PC-9 (cell line): ENCODE measurements around the gene MTA1. TPM values are rescaled to one million over a fixed set of nuclear protein-coding genes. Genes with fewer than 3 reads are reported as not detected.

Source experiments
- BruUV-seq: library from RNA; stranded (reverse); fragments of 400-500 nt; replicated peaks from 2 replicates; lab custom pipeline; 2021; lab: Mats Ljungman, UMichigan
- CTCF ChIA-PET: fragments of 300-600 bp; sonication (Branson Sonifier 250); formaldehyde crosslinking; loops from one replicate; lab custom pipeline; 2022; ENCODE audit warnings: antibody characterized with exemption; lab: Charles Lee
- POLR2A ChIA-PET: fragments of 300-600 bp; sonication (Branson Sonifier 250); formaldehyde crosslinking; loops from one replicate; lab custom pipeline; 2022; ENCODE audit warnings: antibody characterized with exemption; ENCODE audit not compliant: unreplicated experiment; lab: Charles Lee
- DNase-seq, 2 experiments: peaks; one replicate each; pipeline versions ENCODE4 v3.0.0 to v3.0.0-alpha.2; 2015 to 2022; ENCODE audit warnings: mixed read lengths in 1 of 2
- H2AFZ ChIP-seq: fragments of 200-600 bp; sonication (generic); 2 replicates; pipeline ENCODE4 v1.8.1; 2017; ENCODE audit warnings: antibody characterized with exemption
- H3F3A ChIP-seq: fragments of 200-600 bp; sonication (generic); 2 replicates; pipeline ENCODE4 v1.8.1; 2017; ENCODE audit warnings: antibody characterized with exemption, mild to moderate bottlenecking, low read depth; ENCODE audit not compliant: insufficient read depth
- H3K27ac ChIP-seq: fragments of 200-600 bp; sonication (generic); 2 replicates; pipeline ENCODE4 v1.6.1; 2016; ENCODE audit warnings: mixed run types
- H3K27me3 ChIP-seq: fragments of 200-600 bp; sonication (generic); 2 replicates; pipeline ENCODE4 v1.6.1; 2016; ENCODE audit warnings: low read depth, mixed run types; ENCODE audit not compliant: insufficient read depth
- H3K36me3 ChIP-seq: fragments of 200-600 bp; sonication (generic); 2 replicates; pipeline ENCODE4 v1.6.1; 2016; ENCODE audit warnings: low read depth, mixed run types
- H3K4me1 ChIP-seq: fragments of 200-600 bp; sonication (generic); replicated peaks from 2 replicates; pipeline ENCODE4 v1.6.1; 2016; ENCODE audit warnings: mixed run types; ENCODE audit not compliant: insufficient read depth
- H3K4me2 ChIP-seq: fragments of 200-600 bp; sonication (generic); 2 replicates; pipeline ENCODE4 v1.6.1; 2017; ENCODE audit warnings: mixed run types
- H3K4me3 ChIP-seq: fragments of 200-600 bp; sonication (generic); 2 replicates; pipeline ENCODE4 v1.6.1; 2016; ENCODE audit warnings: mixed run types
- H3K79me2 ChIP-seq: fragments of 200-600 bp; sonication (generic); 2 replicates; pipeline ENCODE4 v1.6.1; 2017; ENCODE audit warnings: low read depth, mixed run types
- H3K9me2 ChIP-seq: fragments of 200-600 bp; sonication (generic); 2 replicates; pipeline ENCODE4 v1.8.1; 2017; ENCODE audit warnings: mild to moderate bottlenecking; ENCODE audit not compliant: insufficient read depth
- H3K9me3 ChIP-seq: fragments of 200-600 bp; sonication (generic); 2 replicates; pipeline ENCODE4 v1.8.1; 2016; ENCODE audit warnings: low read depth; ENCODE audit not compliant: insufficient read depth
- H4K20me1 ChIP-seq: fragments of 200-600 bp; sonication (generic); 2 replicates; pipeline ENCODE4 v1.8.1; 2017; ENCODE audit not compliant: insufficient read depth
- EZH2 ChIP-seq: fragments of 200-600 bp; sonication (generic); IDR thresholded peaks from 2 replicates; pipeline ENCODE4 v1.8.0; 2017; ENCODE audit warnings: antibody characterized with exemption, low read depth
- intact Hi-C: fragments of 100-400 bp; cut with micrococcal nuclease; formaldehyde crosslinking; loops from one replicate; pipeline ENCODE4 v1.10.0; 2022; ENCODE audit not compliant: unreplicated experiment
- total RNA-seq: library from RNA; stranded (reverse); gene quantifications from 2 replicates; pipeline ENCODE4 v1.2.3, GENCODE V29; 2021
- TF ChIP-seq, protein P1 (sequence below): fragments of 200-600 bp; sonication (generic); conservative IDR thresholded peaks from 2 replicates; pipeline ENCODE4 v1.6.1; 2017; ENCODE audit warnings: mixed run types, antibody characterized with exemption, mild to moderate bottlenecking, moderate library complexity

Gene MTA1
- total RNA-seq, 1 experiment from 2014 or later = 124 TPM

DNA sequence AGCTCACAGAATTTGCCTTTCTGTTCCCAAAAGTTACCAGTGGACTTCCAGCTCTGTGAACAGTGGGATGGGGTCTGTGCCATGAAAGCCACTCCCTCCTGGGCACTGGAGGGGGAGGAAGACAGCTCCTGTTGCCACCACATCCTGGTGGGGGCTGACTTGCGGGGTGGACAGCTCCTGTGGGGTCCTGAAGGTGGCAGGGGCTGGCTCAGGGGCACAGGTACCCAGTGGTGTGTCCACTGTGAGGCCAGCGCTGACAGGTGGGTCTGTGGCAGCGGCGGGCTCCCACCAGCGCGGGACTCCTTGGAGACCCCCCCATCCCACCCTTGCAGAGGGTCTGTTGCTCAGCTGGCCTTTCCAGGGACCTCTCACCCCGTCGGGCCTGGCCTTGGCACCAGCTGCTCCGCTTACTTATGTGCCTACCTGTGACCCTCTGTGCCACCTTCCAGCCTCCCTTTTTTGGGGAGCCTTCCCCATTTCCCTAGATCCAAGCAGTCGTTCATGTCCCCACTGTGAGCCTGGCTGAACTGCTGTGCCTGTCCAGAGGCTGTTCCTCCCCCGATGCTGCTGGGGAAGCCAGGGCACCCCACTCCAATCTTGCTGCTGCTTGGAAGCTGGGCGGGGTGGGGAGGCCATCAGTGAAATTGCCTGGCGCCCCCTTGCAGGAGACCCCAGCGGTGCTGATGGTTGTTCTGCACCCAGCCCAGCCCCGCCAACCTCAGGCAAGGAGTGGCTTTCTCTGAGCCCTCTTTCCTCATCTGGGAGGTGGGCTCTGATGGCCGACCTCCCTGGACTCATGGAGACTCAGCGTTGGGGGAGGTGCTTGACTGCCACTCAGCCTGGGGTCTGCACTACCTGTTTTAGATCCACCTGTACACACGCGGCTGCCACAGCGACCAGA lies 73.6 kb downstream of the MTA1 start:
- ChIA-PET CTCF (interaction anchor here (0.7 kb wide), 1 partner anchor 10 kb away, joined by 3 read pairs; no protein-coding TSS in a partner anchor), POLR2A (no interaction called here)
- Histone ChIP-seq H3K4me3 (no peak overlapping the region), H2AFZ (no peak overlapping the region), H3K36me3 (no peaks in the 10 kb centered on the region), H3K27ac (no peak overlapping the region), H3K4me1 (peaks cover 18% of the 10 kb centered on the region), H3K4me2 (no peak overlapping the region), H3K9me3 (no peaks in the 10 kb centered on the region), H3K79me2 (0 out of 2 replicates have a peak, but pooled peaks cover 5% of the 10 kb centered on the region), H3K9me2 (no peaks in the 10 kb centered on the region), H4K20me1 (peaks cover 6% of the 10 kb centered on the region), H3K27me3 (no peaks in the 10 kb centered on the region), H3F3A (peaks cover 7% of the 10 kb centered on the region; the same call in 1 of the 2 replicates)
- no peak for DNase-seq
- TF ChIP-seq EZH2 = no peak
- TF ChIP-seq, protein P1, sequence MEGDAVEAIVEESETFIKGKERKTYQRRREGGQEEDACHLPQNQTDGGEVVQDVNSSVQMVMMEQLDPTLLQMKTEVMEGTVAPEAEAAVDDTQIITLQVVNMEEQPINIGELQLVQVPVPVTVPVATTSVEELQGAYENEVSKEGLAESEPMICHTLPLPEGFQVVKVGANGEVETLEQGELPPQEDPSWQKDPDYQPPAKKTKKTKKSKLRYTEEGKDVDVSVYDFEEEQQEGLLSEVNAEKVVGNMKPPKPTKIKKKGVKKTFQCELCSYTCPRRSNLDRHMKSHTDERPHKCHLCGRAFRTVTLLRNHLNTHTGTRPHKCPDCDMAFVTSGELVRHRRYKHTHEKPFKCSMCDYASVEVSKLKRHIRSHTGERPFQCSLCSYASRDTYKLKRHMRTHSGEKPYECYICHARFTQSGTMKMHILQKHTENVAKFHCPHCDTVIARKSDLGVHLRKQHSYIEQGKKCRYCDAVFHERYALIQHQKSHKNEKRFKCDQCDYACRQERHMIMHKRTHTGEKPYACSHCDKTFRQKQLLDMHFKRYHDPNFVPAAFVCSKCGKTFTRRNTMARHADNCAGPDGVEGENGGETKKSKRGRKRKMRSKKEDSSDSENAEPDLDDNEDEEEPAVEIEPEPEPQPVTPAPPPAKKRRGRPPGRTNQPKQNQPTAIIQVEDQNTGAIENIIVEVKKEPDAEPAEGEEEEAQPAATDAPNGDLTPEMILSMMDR = no peak
- no TSS peak for BruUV-seq
- intact Hi-C loops = loop anchor here (5.0 kb wide), 1 partner anchor 401 kb away; no protein-coding TSS in a partner anchor

DNA sequence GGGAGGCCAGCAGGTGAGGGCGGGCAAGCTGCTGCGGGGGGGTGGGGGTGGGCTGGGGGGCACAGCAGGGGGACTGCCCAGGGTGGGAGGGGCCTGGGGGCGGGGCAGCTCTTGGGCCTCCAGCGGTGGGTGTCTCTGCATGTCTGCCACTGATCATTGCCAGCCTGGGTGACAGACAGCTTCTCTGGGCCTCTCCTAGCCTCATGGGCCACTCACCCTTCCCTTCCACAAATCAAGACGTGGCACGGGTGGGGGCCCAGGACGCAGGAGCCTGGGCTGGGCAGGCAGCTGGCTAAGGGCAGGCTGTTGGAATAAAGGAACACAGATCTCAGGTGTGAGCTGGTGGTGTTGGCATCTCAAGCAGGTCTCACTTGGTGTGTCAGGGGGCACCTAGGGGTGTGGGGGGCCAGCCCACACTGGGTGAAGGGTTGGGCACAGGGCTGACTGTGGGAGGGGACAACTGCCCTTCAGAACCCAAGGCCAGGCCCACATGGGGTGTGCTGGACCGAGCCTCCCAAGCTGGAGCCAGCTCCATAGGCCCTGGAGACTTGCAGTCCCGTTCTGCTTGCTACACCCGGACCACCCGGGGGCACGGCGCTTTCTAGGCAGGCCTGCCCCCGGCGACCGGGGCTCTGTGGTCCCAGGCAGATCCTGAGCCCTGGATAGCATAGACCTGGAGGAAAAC lies 74.4 kb downstream of the MTA1 start:
- Histone ChIP-seq H2AFZ (no peak overlapping the region), H3K79me2 (0 out of 2 replicates have a peak, but pooled peaks cover 5% of the 10 kb centered on the region), H3K4me3 (no peak overlapping the region), H3F3A (peaks cover 7% of the 10 kb centered on the region; the same call in 1 of the 2 replicates), H3K27ac (no peak overlapping the region), H3K36me3 (no peaks in the 10 kb centered on the region), H4K20me1 (peaks cover 6% of the 10 kb centered on the region), H3K9me3 (no peaks in the 10 kb centered on the region), H3K27me3 (no peaks in the 10 kb centered on the region), H3K9me2 (no peaks in the 10 kb centered on the region), H3K4me1 (peaks cover 10% of the 10 kb centered on the region), H3K4me2 (no peak overlapping the region)
- ChIA-PET POLR2A (no interaction called here), CTCF (no interaction called here)
- intact Hi-C loops = loop anchor here (5.0 kb wide), 1 partner anchor 402 kb away; no protein-coding TSS in a partner anchor
- BruUV-seq = no TSS peak
- DNase-seq = no peak
- no peak for TF ChIP-seq EZH2
- TF ChIP-seq, protein P1 = no peak

DNA sequence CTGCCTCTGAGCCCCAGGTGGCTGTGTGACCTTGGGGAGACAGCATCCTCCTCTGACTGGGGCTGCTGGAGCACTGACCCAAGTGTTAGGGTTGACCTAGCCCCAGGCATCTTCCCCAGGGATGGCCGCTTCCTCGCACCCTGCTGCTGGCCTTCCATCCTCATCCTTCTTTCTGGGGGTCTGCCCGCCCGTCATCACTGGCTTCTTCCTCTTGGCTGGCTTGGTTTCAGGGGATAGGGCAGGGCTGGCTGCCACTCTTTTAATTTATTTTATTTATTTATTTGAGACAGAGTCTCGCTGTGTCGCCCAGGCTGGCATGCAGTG lies 74.9 kb downstream of the MTA1 start:
- intact Hi-C loops = loop anchor here (5.0 kb wide), 1 partner anchor 402 kb away; no protein-coding TSS in a partner anchor
- Histone ChIP-seq H3K27ac (no peak overlapping the region), H3K4me3 (no peak overlapping the region), H2AFZ (no peak overlapping the region), H3K36me3 (no peaks in the 10 kb centered on the region), H4K20me1 (peaks cover 6% of the 10 kb centered on the region), H3K79me2 (0 out of 2 replicates have a peak, but pooled peaks cover 5% of the 10 kb centered on the region), H3K9me2 (no peaks in the 10 kb centered on the region), H3F3A (peaks cover 7% of the 10 kb centered on the region; the same call in 1 of the 2 replicates), H3K9me3 (no peaks in the 10 kb centered on the region), H3K4me2 (no peak overlapping the region), H3K4me1 (0 out of 2 replicates have a peak, but pooled peaks cover 5% of the 10 kb centered on the region), H3K27me3 (no peaks in the 10 kb centered on the region)
- TF ChIP-seq, protein P1 = no peak
- BruUV-seq = no TSS peak
- DNase-seq = no peak
- ChIA-PET POLR2A (no interaction called here), CTCF (no interaction called here)
